Memory B cell (primary cell): ENCODE measurements around the gene ATXN10.

Source experiments
- ATAC-seq: fragments of 150-1000 bp; cut with Tn5 transposase; 2 replicates; pipeline ENCODE4 v1.10.0; 2021; ENCODE audit warnings: low read depth, mild to moderate bottlenecking, moderate library complexity
- DNase-seq, 2 donors: peaks; one replicate each; pipeline ENCODE4 v3.0.0; 2022; ENCODE audit warnings: low spot score in 2 of 2
- H3K27ac Mint-ChIP-seq: one replicate; pipeline ENCODE4 v1.8.0; 2022; ENCODE audit warnings: mild to moderate bottlenecking, moderate library complexity, mixed read lengths
- H3K27me3 Mint-ChIP-seq: one replicate; pipeline ENCODE4 v1.8.0; 2022; ENCODE audit warnings: mixed read lengths
- H3K36me3 Mint-ChIP-seq: one replicate; pipeline ENCODE4 v1.8.0; 2022; ENCODE audit warnings: mild to moderate bottlenecking, mixed read lengths
- H3K4me1 Mint-ChIP-seq: one replicate; pipeline ENCODE4 v1.8.0; 2022; ENCODE audit warnings: mixed read lengths
- H3K4me3 Mint-ChIP-seq: one replicate; pipeline ENCODE4 v1.8.0; 2022; ENCODE audit warnings: mild to moderate bottlenecking, moderate library complexity, mixed read lengths
- H3K9me3 Mint-ChIP-seq: one replicate; pipeline ENCODE4 v1.8.0; 2022; ENCODE audit warnings: mixed read lengths

ATXN10 gene

GRCh38 chr22:45865561-45866125 lies 194.0 kb downstream of the ATXN10 start:
- H3K27ac Mint-ChIP-seq: no peak overlapping the region
- H3K4me1 Mint-ChIP-seq: no peaks in the 10 kb centered on the region
- no peak overlapping the region for H3K4me3 Mint-ChIP-seq
- ATAC-seq: no peak
- peaks cover 21% of the 10 kb centered on the region for H3K27me3 Mint-ChIP-seq
- peaks cover 3% of the 10 kb centered on the region for H3K9me3 Mint-ChIP-seq
- peaks cover 4% of the 10 kb centered on the region for H3K36me3 Mint-ChIP-seq
- DNase-seq: no peak

DNA sequence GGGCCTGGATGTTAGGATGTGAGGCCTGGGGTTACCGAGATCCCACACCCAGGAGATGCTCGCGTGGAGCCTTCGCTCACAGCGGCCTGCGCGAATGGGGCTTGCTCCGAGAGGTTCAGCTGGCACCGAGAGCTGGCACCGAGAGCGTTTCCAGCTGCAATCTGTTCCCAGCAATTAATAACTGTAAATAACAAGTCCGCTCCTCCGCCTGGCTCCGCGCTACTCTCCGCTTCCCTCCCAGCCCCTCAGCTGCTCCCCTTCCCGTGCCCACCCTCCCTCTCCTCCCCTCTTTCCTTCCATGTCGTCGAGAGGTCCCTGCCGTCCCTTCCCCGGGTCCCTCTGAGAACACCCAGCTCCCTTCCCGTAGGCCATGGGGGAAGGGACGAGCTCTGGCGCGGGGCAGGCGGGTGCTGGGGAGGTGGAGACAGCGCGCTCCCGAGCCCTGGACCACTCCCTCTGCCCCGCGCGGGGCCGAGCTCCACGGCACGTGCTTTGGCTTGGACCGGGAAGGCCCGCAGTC lies 194.6 kb downstream of the ATXN10 start:
- no peak overlapping the region for H3K4me3 Mint-ChIP-seq
- H3K27me3 Mint-ChIP-seq: peaks cover 21% of the 10 kb centered on the region
- peaks cover 4% of the 10 kb centered on the region for H3K36me3 Mint-ChIP-seq
- H3K27ac Mint-ChIP-seq: no peak overlapping the region
- ATAC-seq: no peak
- no peaks in the 10 kb centered on the region for H3K4me1 Mint-ChIP-seq
- no peak for DNase-seq
- H3K9me3 Mint-ChIP-seq: peaks cover 3% of the 10 kb centered on the region

DNA sequence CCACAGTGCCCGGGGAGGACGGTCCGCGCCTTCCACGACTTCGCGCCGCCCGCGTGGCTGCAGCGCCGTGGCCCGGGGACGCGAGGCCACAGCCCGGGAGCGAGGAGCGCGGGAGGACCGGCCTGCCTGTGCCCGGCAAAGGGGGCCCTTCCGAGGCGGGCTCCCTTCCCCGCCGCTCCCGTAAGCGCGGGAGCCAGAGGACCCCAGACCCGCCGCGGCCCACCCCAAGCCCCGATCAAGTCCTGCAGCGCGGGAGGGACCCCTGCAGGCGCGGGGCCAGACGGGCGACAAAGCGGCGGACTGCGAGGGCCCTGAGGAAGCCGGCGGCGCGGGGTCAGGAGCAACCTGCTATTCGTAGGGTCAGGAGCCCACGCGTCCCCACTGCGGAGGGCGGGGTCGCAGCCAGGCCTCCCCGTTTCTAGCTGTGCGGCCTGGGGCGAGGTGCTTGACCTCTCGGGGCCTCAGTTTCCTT lies 195.0 kb downstream of the ATXN10 start:
- H3K36me3 Mint-ChIP-seq: peaks cover 4% of the 10 kb centered on the region
- no peaks in the 10 kb centered on the region for H3K4me1 Mint-ChIP-seq
- H3K9me3 Mint-ChIP-seq: peaks cover 3% of the 10 kb centered on the region
- DNase-seq (no peak), ATAC-seq (no peak)
- no peak overlapping the region for H3K27ac Mint-ChIP-seq
- peaks cover 21% of the 10 kb centered on the region for H3K27me3 Mint-ChIP-seq
- no peak overlapping the region for H3K4me3 Mint-ChIP-seq

DNA sequence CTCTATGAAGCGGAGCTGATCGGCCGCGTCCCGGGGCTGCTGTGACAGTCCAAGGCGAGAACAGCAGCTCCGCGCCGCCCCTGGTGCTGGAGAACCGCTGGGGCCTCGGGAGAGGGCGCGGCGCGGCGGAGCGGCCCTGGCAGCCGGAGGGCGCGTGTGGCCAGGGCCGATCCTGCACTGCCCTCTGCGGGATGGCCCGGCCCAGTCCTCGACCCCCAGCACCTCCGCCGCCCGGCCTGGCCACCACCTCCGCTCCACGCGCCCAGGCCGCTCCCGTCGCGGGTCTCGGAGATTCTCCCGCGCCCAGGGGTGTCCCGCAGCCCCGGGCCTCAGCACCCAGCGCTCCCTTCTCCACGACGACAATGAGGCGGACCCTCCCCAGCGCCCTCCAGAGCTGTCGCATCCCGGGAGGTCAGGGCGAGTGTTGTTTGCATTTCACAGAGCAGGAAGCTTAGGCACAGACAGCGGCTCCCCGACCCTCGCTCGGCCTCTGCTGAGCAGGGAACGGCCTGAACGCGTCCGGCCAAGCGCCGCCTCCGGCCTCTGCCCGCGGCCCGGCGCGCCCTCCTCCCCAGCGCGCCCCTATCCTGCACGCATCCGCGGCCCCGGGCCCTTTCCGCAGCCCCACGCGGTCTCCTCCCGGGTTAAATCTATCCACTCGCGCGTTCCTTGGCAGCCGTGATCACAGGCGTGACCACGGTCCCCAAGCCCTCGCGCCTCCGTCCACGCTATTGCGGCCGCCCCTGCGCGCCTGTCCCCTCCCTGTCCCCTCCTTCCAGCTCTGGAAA lies 195.7 kb downstream of the ATXN10 start:
- ATAC-seq (no peak), DNase-seq (no peak)
- Mint-ChIP-seq H3K4me1 (no peaks in the 10 kb centered on the region), H3K27me3 (peaks cover 21% of the 10 kb centered on the region), H3K36me3 (peaks cover 4% of the 10 kb centered on the region), H3K27ac (no peak overlapping the region), H3K4me3 (no peak overlapping the region), H3K9me3 (peaks cover 3% of the 10 kb centered on the region)

DNA sequence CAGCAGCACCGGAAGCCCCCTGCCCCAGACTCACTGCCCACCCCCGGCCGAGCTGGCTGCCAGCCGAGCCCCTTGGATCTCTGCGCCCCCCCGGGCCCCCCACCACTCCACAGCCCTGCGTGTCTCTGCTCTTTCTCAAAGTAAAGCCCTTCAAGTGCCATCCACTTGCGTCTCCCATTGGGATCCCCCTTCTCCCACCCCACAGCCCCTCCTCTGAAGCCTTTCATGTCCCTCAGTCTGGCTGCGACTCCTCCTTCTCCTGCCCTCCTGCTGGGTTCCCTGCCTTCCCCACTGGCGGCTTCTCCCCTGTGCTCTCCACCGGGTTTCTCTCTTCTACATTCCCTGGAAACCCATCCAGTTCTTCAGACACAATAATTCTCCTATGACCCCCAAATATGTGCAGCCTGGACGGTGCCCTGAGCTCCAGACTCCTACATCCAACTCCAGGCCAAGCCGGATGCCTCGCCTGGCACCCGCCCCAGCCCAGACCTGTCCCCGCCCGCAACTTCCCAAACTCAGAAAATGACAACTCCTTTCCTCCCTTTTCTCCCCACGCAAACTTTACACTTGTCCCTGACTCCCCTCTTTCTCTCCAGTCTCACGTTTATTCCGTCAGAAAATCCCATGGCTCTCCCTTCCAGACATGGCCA lies 196.4 kb downstream of the ATXN10 start:
- H3K27me3 Mint-ChIP-seq: peaks cover 19% of the 10 kb centered on the region
- H3K4me1 Mint-ChIP-seq: no peaks in the 10 kb centered on the region
- no peak overlapping the region for H3K4me3 Mint-ChIP-seq
- ATAC-seq (no peak), DNase-seq (no peak)
- peaks cover 6% of the 10 kb centered on the region for H3K9me3 Mint-ChIP-seq
- H3K36me3 Mint-ChIP-seq: peaks cover 6% of the 10 kb centered on the region
- no peak overlapping the region for H3K27ac Mint-ChIP-seq

GRCh38 chr22:45868571-45869339 lies 197.1 kb downstream of the ATXN10 start:
- Mint-ChIP-seq H3K27ac (no peak overlapping the region), H3K27me3 (peaks cover 19% of the 10 kb centered on the region), H3K4me3 (no peak overlapping the region), H3K9me3 (peaks cover 7% of the 10 kb centered on the region), H3K36me3 (peaks cover 6% of the 10 kb centered on the region), H3K4me1 (no peaks in the 10 kb centered on the region)
- DNase-seq (no peak), ATAC-seq (no peak)

DNA sequence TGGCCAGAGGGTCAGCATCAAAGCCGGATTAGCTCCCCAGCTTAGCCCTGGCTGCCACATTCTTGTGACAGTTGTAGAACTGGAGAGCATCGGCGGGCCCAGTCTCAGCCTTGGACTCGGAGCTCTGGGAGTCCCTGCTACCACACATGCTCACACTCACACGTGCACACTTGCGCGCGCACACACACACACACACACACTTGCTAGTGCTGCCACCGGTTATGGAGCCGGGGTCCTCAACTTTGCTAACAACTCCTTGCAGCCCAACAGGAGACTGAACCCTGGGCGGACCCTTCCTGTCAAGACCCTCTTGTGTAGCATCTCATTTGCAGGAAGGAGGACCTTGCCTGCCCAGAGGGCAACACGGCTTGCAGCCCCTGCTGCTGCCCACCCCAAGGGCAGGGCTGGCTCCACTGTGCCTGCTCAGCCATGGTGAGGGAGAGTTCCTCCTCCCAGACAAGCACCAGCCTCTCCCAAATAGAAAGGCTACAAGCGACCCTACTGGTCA lies 197.8 kb downstream of the ATXN10 start:
- Mint-ChIP-seq H3K27ac (no peak overlapping the region), H3K9me3 (peaks cover 11% of the 10 kb centered on the region), H3K4me1 (no peaks in the 10 kb centered on the region), H3K27me3 (peaks cover 19% of the 10 kb centered on the region), H3K36me3 (peaks cover 6% of the 10 kb centered on the region), H3K4me3 (no peak overlapping the region)
- DNase-seq (no peak), ATAC-seq (no peak)

DNA sequence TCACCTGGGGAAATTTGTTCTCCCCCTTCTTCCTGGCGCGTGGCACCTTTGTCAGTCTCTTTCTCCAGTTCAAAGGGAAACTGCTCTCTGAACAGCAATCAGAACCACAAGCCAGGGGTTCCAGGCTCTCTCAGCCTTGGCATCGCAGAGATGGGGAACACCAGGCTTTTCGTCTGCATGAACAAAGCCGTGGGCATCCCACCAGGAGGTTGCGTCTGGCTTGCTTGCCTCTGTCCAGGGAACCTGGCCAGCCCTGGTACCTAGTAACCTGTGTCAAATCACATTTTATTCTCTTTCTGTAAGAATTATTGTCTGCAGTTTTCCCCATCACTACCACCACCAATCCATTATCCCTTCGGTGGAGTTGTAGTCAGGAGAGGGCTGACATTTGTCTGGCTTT lies 198.4 kb downstream of the ATXN10 start:
- DNase-seq (no peak), ATAC-seq (no peak)
- peaks cover 17% of the 10 kb centered on the region for H3K27me3 Mint-ChIP-seq
- peaks cover 11% of the 10 kb centered on the region for H3K9me3 Mint-ChIP-seq
- H3K36me3 Mint-ChIP-seq: peaks cover 6% of the 10 kb centered on the region
- no peaks in the 10 kb centered on the region for H3K4me1 Mint-ChIP-seq
- no peak overlapping the region for H3K27ac Mint-ChIP-seq
- H3K4me3 Mint-ChIP-seq: no peak overlapping the region

GRCh38 chr22:45871721-45872120 lies 200.1 kb downstream of the ATXN10 start:
- Mint-ChIP-seq H3K27me3 (peaks cover 15% of the 10 kb centered on the region), H3K4me3 (no peak overlapping the region), H3K27ac (no peak overlapping the region)

GRCh38 chr22:45872659-45873263 lies 201.1 kb downstream of the ATXN10 start:
- Mint-ChIP-seq H3K4me3 (no peak overlapping the region), H3K9me3 (peaks cover 12% of the 10 kb centered on the region), H3K27ac (no peak overlapping the region), H3K36me3 (peaks cover 6% of the 10 kb centered on the region), H3K27me3 (peaks cover 15% of the 10 kb centered on the region), H3K4me1 (no peaks in the 10 kb centered on the region)
- no peak for DNase-seq
- no peak for ATAC-seq

More at GRCh38 chr22:45871721-45872120, 200.1 kb downstream of the ATXN10 start:
- DNase-seq (no peak), ATAC-seq (no peak)
- Mint-ChIP-seq H3K4me1 (no peaks in the 10 kb centered on the region), H3K36me3 (peaks cover 6% of the 10 kb centered on the region), H3K9me3 (peaks cover 12% of the 10 kb centered on the region)

- no peak overlapping the region for H3K4me3 Mint-ChIP-seq
- H3K27ac Mint-ChIP-seq: no peak overlapping the region
- peaks cover 19% of the 10 kb centered on the region for H3K27me3 Mint-ChIP-seq
- no peaks in the 10 kb centered on the region for H3K4me1 Mint-ChIP-seq
- DNase-seq: no peak
- ATAC-seq: no peak
- peaks cover 11% of the 10 kb centered on the region for H3K9me3 Mint-ChIP-seq
- peaks cover 2% of the 10 kb centered on the region for H3K36me3 Mint-ChIP-seq
Measured at GRCh38 chr22:45876136-45877035, 204.8 kb downstream of the ATXN10 start.

DNA sequence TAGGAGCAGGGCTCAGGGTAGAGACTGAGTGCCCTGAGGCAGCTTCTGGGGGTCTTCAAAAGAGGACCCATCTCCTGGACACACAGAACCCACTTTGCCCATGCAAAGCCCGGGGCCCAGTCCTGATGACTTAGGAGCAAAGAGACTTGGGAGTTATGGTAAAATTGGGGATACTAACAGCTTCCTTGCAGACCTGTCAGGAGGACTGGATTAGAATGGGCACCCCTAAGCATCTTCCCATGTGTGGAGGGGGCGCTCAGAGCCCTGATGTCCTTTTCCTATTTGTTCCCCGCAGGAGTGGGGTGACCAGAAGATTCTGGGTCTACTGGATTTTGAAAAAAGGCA lies 205.4 kb downstream of the ATXN10 start:
- Mint-ChIP-seq H3K27me3 (peaks cover 19% of the 10 kb centered on the region), H3K36me3 (peaks cover 2% of the 10 kb centered on the region), H3K4me3 (no peak overlapping the region), H3K4me1 (no peaks in the 10 kb centered on the region), H3K9me3 (peaks cover 11% of the 10 kb centered on the region), H3K27ac (no peak overlapping the region)
- ATAC-seq: no peak
- DNase-seq: no peak
